Psoas muscle (tissue), 8 donors: Measurements from ENCODE around the gene CD1B. TPM values are rescaled to one million over a fixed set of nuclear protein-coding genes. Genes with fewer than 3 reads are reported as not detected.
"Not testable (repeated sequence)": the region's sequence is repeated elsewhere in the genome, so short reads cannot be mapped to it uniquely, and the experiment has no call there.

Source experiments
- ATAC-seq, 4 donors: fragments of 200-7000 bp; cut with Tn5 transposase; one replicate each; pipeline ENCODE4 v1.9.1; 2020; ENCODE audit warnings: moderate library complexity in 3 of 4, mild to moderate bottlenecking in 2 of 4
- DNase-seq, 2 donors: peaks; one replicate each; pipeline ENCODE4 v3.0.0-alpha.2; 2020
- H3K27ac ChIP-seq: fragments of 200-600 bp; one replicate; pipeline ENCODE4 v1.8.0; 2022
- H3K27me3 ChIP-seq, 3 donors: fragments of 200-600 bp in 1 of 3; one replicate each; pipeline versions ENCODE4 v1.6.1 to v1.8.0; 2013 to 2022; ENCODE audit warnings: low read length in 2 of 3, mild to moderate bottlenecking in 2 of 3, moderate library complexity in 1 of 3; ENCODE audit not compliant: insufficient read depth in 3 of 3
- H3K36me3 ChIP-seq, 2 donors: fragments of 200-600 bp in 1 of 2; one replicate each; pipeline versions ENCODE4 v1.6.1 to v1.8.0; 2013 to 2022; ENCODE audit warnings: low read depth in 1 of 2, mild to moderate bottlenecking in 1 of 2, moderate library complexity in 1 of 2; ENCODE audit not compliant: insufficient read depth in 1 of 2
- H3K4me1 ChIP-seq: fragments of 200-600 bp; one replicate; pipeline ENCODE4 v1.8.0; 2022
- H3K4me3 ChIP-seq: fragments of 200-600 bp; one replicate; pipeline ENCODE4 v1.8.0; 2022; ENCODE audit warnings: mild to moderate bottlenecking
- H3K9me3 ChIP-seq: fragments of 200-600 bp; one replicate; pipeline ENCODE4 v1.8.0; 2022
- CTCF ChIP-seq: fragments of 200-600 bp; IDR thresholded peaks from one replicate; pipeline ENCODE4 v1.8.0; 2022; ENCODE audit warnings: antibody characterized with exemption
- WGBS, 3 donors: extraction: QIAGEN DNeasy Blood & Tissue Kit; methylation state at CpG; one replicate each; pipeline versions ENCODE4 v1.1.6 to v1.1.7; 2013; 5-methylcytosine and 5-hydroxymethylcytosine counted together
- intact Hi-C, 2 donors: fragments of 100-400 bp; cut with DNase I; formaldehyde crosslinking; loops; one replicate each; pipeline versions ENCODE4 v1.11.0 to v1.14.2; 2022
- long read RNA-seq, 2 donors: library from polyadenylated mRNA; unstranded; transcript quantifications; one replicate each; pipeline ENCODE4 v2.0.0, GENCODE V29; 2021
- polyA plus RNA-seq, 3 donors: library from polyadenylated mRNA; stranded (reverse); fragments of 200-250 nt; gene quantifications; one replicate each; pipeline ENCODE4 v1.2.3, GENCODE V29; 2013
- total RNA-seq, 4 donors: library from RNA; stranded (reverse); fragmentation: NEBNext Ultra II Directional in 2 of 4; extraction: Animal tissue kit (Norgen Biotek cat#: 25700) in 2 of 4; gene quantifications; one replicate each; pipeline versions ENCODE4 v1.2.1 to v1.2.4, GENCODE V29; 2021 to 2023
- donor health status: healthy with polysubstance abuse.
- donor health status: DM: no; HTN: no; CAD: no; lungs with moderate emphysema.
- donor health status: Bipolar disorder and iron deficiency.
- donor health status: healthy.
- donor health status: DM: yes; HTN: yes; CAD: no.
- donor health status: DM: no; HTN: no; CAD: no.
- donor health status: DM: no; HTN: no; CAD: no.
- donor health status: DM: yes; HTN: yes; CAD: no.

The CD1B gene
- not detected for total RNA-seq
- under 1 TPM in 1 of 3 donors, not detected in 2; 0.03 TPM for polyA plus RNA-seq
- long read RNA-seq, donor 1: 0 reads
- long read RNA-seq, donor 2: 0 reads

GRCh38 chr1:158331481-158332150 lies at the start of gene CD1B:
Gene CD1B (minus strand): TSS chr1:158331531. CDS start chr1:158331423, 108 bp downstream.
- no peak for ATAC-seq
- Histone ChIP-seq H3K27me3 (no peaks in the 10 kb centered on the region), H3K4me1 (no peaks in the 10 kb centered on the region), H3K27ac (no peak within 1 kb of the TSS), H3K9me3 (peaks cover 2% of the 10 kb centered on the region), H3K36me3 (no peaks in the 10 kb centered on the region), H3K4me3 (no peak within 1 kb of the TSS)
- 87 to 92% (median 88%) methylated on average over 2 of the region's 2 CpGs for WGBS, 3 donors
- intact Hi-C loops: no loop called here
- DNase-seq: no peak
- TF ChIP-seq CTCF: no peak

GRCh38 chr1:158374860-158375259 lies 43.5 kb upstream of the CD1B start:
- no peak for TF ChIP-seq CTCF
- no peak for ATAC-seq
- DNase-seq: no peak
- peaks cover 7% of the 10 kb centered on the region for H3K9me3 ChIP-seq
- no peaks in the 10 kb centered on the region for H3K36me3 ChIP-seq
- no peaks in the 10 kb centered on the region for H3K4me1 ChIP-seq
- H3K27me3 ChIP-seq: no peaks in the 10 kb centered on the region
- intact Hi-C loops: no loop called here
- H3K4me3 ChIP-seq: no peak overlapping the region
- no peak overlapping the region for H3K27ac ChIP-seq
- 77 to 79% (median 79%) methylated on average over 1 of the region's 1 CpG for WGBS, 3 donors

GRCh38 chr1:158374101-158374500 lies 42.8 kb upstream of the CD1B start:
- H3K27me3 ChIP-seq, DNase-seq, H3K36me3 ChIP-seq, H3K9me3 ChIP-seq, H3K4me3 ChIP-seq, intact Hi-C loops, H3K27ac ChIP-seq, ATAC-seq, H3K4me1 ChIP-seq: not testable (repeated sequence)
- 90 to 93% (median 92%) methylated on average over 22 to 25 of the region's 25 CpGs for WGBS, 3 donors

- 62 to 75% (median 65%) methylated on average over 6 of the region's 6 CpGs for WGBS, 3 donors
- DNase-seq (no peak), ATAC-seq (no peak)
- Histone ChIP-seq H3K4me1 (no peaks in the 10 kb centered on the region), H3K27me3 (no peaks in the 10 kb centered on the region), H3K9me3 (peaks cover 7% of the 10 kb centered on the region), H3K36me3 (no peaks in the 10 kb centered on the region), H3K4me3 (no peak overlapping the region), H3K27ac (no peak overlapping the region)
- no peak for TF ChIP-seq CTCF
- intact Hi-C loops: no loop called here
These were observed 40.0 kb upstream of the CD1B start for GRCh38 chr1:158371188-158371953.

GRCh38 chr1:158366783-158367182 lies 35.5 kb upstream of the CD1B start:
- H3K4me3 ChIP-seq: no peak overlapping the region
- intact Hi-C loops: no loop called here
- H3K36me3 ChIP-seq: no peaks in the 10 kb centered on the region
- H3K27me3 ChIP-seq: no peaks in the 10 kb centered on the region
- H3K27ac ChIP-seq: no peak overlapping the region
- DNase-seq: no peak
- H3K4me1 ChIP-seq: no peaks in the 10 kb centered on the region
- TF ChIP-seq CTCF: no peak
- peaks cover 4% of the 10 kb centered on the region for H3K9me3 ChIP-seq
- no peak for ATAC-seq
